Measurements from ENCODE around the gene FAM111B.

FAM111B gene

GRCh38 chr11:59173080-59173963, 66.3 kb downstream of the FAM111B start:
- DNase-seq (ENCODE audit: low spot score), result no peak
- in situ Hi-C loops (cut with MboI; ENCODE audit: low sequenced_read_pairs, unreplicated experiment), result loop anchor here (5.0 kb wide), 1 partner anchor 34 kb away; no protein-coding TSS in a partner anchor
- no peak for TF ChIP-seq CTCF (IDR thresholded peaks at IDR 0.05; ENCODE audit: borderline replicate concordance, control extremely low read depth, extremely low read depth, insufficient read depth, missing control alignments)

GRCh38 chr11:59173964-59174663, 67.1 kb downstream of the FAM111B start:
- no peak for DNase-seq (ENCODE audit: low spot score)
- TF ChIP-seq CTCF (IDR thresholded peaks at IDR 0.05; ENCODE audit: borderline replicate concordance, control extremely low read depth, extremely low read depth, insufficient read depth, missing control alignments), result no peak
- in situ Hi-C loops (cut with MboI; ENCODE audit: low sequenced_read_pairs, unreplicated experiment), result loop anchor here (5.0 kb wide), 1 partner anchor 33 kb away; no protein-coding TSS in a partner anchor

GRCh38 chr11:59174664-59175033, 67.6 kb downstream of the FAM111B start:
- in situ Hi-C loops (cut with MboI; ENCODE audit: low sequenced_read_pairs, unreplicated experiment), result loop anchor here (5.0 kb wide), 1 partner anchor 33 kb away; no protein-coding TSS in a partner anchor
- TF ChIP-seq CTCF (IDR thresholded peaks at IDR 0.05; ENCODE audit: borderline replicate concordance, control extremely low read depth, extremely low read depth, insufficient read depth, missing control alignments), result no peak
- no peak for DNase-seq (ENCODE audit: low spot score)

- in situ Hi-C loops (cut with MboI; ENCODE audit: low sequenced_read_pairs, unreplicated experiment), result no loop called here
- TF ChIP-seq CTCF (IDR thresholded peaks at IDR 0.05; ENCODE audit: borderline replicate concordance, control extremely low read depth, extremely low read depth, insufficient read depth, missing control alignments), result no peak
- DNase-seq (ENCODE audit: low spot score), result no peak
Observed at GRCh38 chr11:59175091-59175501, 68.1 kb downstream of the FAM111B start.

- in situ Hi-C loops (cut with MboI; ENCODE audit: low sequenced_read_pairs, unreplicated experiment), result no loop called here
- no peak for DNase-seq (ENCODE audit: low spot score)
- TF ChIP-seq CTCF (IDR thresholded peaks at IDR 0.05; ENCODE audit: borderline replicate concordance, control extremely low read depth, extremely low read depth, insufficient read depth, missing control alignments), result no peak
Observed at GRCh38 chr11:59176330-59176729, 69.3 kb downstream of the FAM111B start.
